ENCODE results near the gene KRTAP1-4.
"Not testable (repeated sequence)": the region's sequence is repeated elsewhere in the genome, so short reads cannot be mapped to it uniquely, and the experiment has no call there.

KRTAP1-4 gene

GRCh38 chr17:41029633-41030245, at the start of gene KRTAP1-4:
Gene KRTAP1-4 (minus strand): TSS chr17:41030195. CDS start chr17:41030078, 117 bp downstream.
- DNase-seq = no peak

GRCh38 chr17:41076788-41077187, 46.8 kb upstream of the KRTAP1-4 start:
- no peak for DNase-seq

GRCh38 chr17:41073676-41074075, 43.7 kb upstream of the KRTAP1-4 start:
- no peak for DNase-seq

GRCh38 chr17:41071606-41072360, 41.8 kb upstream of the KRTAP1-4 start:
- no peak for DNase-seq

- DNase-seq = no peak
Measured at GRCh38 chr17:41069031-41069430, 39.0 kb upstream of the KRTAP1-4 start.

- no peak for DNase-seq
Measured at GRCh38 chr17:41067281-41067680, 37.3 kb upstream of the KRTAP1-4 start.

GRCh38 chr17:41065829-41066624, 36.0 kb upstream of the KRTAP1-4 start, which contains the start of gene KRTAP2-4:
Gene KRTAP2-4 (minus strand): TSS chr17:41065879. CDS start chr17:41065845, 34 bp downstream.
- DNase-seq = no peak

GRCh38 chr17:41065016-41065689, 35.2 kb upstream of the KRTAP1-4 start:
- not testable (repeated sequence) for DNase-seq

GRCh38 chr17:41064301-41064700, 34.3 kb upstream of the KRTAP1-4 start:
- DNase-seq = no peak

- no peak for DNase-seq
Measured at GRCh38 chr17:41063449-41063848, 33.5 kb upstream of the KRTAP1-4 start.

GRCh38 chr17:41061964-41062363, 32.0 kb upstream of the KRTAP1-4 start:
- no peak for DNase-seq

GRCh38 chr17:41060052-41060604, 30.1 kb upstream of the KRTAP1-4 start, which contains the start of gene KRTAP2-3:
Gene KRTAP2-3 (minus strand): TSS chr17:41060114. CDS start chr17:41060050, 64 bp downstream.
- DNase-seq = no peak

GRCh38 chr17:41059276-41060051, 29.5 kb upstream of the KRTAP1-4 start:
- DNase-seq = not testable (repeated sequence)

GRCh38 chr17:41058741-41059140, 28.7 kb upstream of the KRTAP1-4 start:
- no peak for DNase-seq

GRCh38 chr17:41057547-41057946, 27.6 kb upstream of the KRTAP1-4 start:
- no peak for DNase-seq

GRCh38 chr17:41055130-41055529, 25.1 kb upstream of the KRTAP1-4 start, which contains the start of gene KRTAP2-2:
Gene KRTAP2-2 (minus strand): TSS chr17:41055230. CDS start chr17:41055211, 19 bp downstream.
- not testable (repeated sequence) for DNase-seq

- DNase-seq = not testable (repeated sequence)
Measured at GRCh38 chr17:41054556-41054955, 24.6 kb upstream of the KRTAP1-4 start.

GRCh38 chr17:41054025-41054424, 24.0 kb upstream of the KRTAP1-4 start:
- no peak for DNase-seq

- DNase-seq = no peak
Measured at GRCh38 chr17:41052566-41052965, 22.6 kb upstream of the KRTAP1-4 start.

- DNase-seq = no peak
Measured at GRCh38 chr17:41049110-41049509, 19.1 kb upstream of the KRTAP1-4 start.

GRCh38 chr17:41048441-41048840, 18.4 kb upstream of the KRTAP1-4 start:
- DNase-seq = no peak
